ENCODE results near the gene TRABD2B. TPM values are rescaled to one million over a fixed set of nuclear protein-coding genes. Genes with fewer than 3 reads are reported as not detected.

TRABD2B gene
- total RNA-seq, 4 donors from 2014 or later: 0.63 to 3.1 (median 1.7) TPM

DNA sequence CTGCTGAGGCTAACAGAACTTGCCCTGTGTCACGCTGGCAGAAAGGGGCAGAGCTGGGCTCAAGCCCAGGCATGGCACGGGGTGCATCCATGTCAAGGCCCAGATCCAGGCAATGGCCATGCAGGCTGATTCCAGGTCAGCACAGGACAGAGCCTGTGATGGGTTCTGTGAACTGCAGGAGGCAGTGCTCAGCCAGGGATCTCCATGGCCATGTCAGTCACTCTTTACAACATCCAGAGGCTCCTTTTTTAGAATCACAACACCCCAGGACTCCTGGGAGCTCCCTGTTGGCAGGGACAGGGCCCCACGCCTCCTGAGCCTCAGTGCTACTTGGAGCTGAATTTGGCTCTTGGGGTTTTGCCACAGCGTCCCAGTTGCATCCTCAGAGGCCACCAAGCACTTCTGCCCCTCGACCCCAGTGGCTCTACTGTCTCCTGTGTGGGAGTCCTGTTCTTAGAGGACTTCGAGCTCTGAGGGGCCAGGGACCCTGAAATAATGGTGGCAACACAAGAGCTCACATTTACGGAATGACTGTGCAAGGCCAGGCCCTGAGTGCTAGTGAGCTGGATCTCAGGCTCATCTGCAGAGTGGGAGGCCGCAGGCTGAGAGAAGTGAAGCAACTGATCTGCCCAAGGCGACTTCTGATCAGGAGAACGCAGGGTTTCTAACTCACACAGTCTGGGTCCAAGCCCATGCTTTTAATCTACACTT, 211.5 kb downstream of the TRABD2B start:
- intact Hi-C loops (cut with DNase I; ENCODE audit: low total_unique reads): no loop called here
- DNase-seq (ENCODE audit: low spot score in 2 of 2): no peak
- H3K4me3 ChIP-seq (ENCODE audit: low read depth, poor library complexity, severe bottlenecking): no peak overlapping the region
- WGBS, 2 donors: 79 to 85% methylated on average over 9 to 10 of the region's 10 CpGs
- no peak for TF ChIP-seq POLR2A (IDR thresholded peaks at IDR 0.05)
- TF ChIP-seq, protein P1, sequence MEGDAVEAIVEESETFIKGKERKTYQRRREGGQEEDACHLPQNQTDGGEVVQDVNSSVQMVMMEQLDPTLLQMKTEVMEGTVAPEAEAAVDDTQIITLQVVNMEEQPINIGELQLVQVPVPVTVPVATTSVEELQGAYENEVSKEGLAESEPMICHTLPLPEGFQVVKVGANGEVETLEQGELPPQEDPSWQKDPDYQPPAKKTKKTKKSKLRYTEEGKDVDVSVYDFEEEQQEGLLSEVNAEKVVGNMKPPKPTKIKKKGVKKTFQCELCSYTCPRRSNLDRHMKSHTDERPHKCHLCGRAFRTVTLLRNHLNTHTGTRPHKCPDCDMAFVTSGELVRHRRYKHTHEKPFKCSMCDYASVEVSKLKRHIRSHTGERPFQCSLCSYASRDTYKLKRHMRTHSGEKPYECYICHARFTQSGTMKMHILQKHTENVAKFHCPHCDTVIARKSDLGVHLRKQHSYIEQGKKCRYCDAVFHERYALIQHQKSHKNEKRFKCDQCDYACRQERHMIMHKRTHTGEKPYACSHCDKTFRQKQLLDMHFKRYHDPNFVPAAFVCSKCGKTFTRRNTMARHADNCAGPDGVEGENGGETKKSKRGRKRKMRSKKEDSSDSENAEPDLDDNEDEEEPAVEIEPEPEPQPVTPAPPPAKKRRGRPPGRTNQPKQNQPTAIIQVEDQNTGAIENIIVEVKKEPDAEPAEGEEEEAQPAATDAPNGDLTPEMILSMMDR (IDR thresholded peaks at IDR 0.05): no peak

DNA sequence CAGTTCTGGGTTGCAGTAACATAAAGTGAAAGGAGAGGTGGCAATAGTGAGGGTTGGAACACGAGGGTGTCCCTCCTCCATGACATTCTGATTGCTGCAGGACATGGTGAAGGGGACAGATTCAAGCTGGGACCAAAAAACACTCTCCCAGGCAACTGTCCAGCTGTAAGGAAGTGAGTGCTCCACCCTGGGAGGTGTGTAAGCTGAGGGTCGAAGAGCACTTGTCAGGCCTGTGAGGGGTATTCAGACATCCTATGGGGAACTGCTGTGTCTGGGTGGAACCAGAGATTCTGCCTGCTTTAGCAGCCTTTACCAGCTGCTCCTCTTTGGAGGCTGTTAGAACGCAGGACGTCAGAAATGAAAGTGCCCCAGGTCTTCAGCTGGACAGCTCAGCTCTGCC, 212.1 kb downstream of the TRABD2B start:
- TF ChIP-seq, protein P1 (IDR thresholded peaks at IDR 0.05): no peak
- no peak for TF ChIP-seq POLR2A (IDR thresholded peaks at IDR 0.05)

DNA sequence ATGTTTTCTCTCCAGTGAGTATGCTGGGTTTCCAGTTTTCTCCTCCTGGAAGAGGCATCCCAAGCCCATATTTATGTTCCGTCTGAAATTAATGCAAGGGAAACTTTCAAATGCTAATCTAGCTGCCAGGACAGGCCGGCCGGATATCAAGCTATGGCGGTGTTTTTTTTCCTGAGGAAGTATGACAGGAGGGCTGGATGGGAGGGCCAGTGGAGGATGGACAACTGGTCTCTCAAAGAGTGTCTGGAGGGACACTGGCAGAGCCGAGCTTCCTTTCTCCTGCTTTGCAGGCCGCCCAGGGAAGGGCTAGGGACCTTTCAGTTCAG, 212.7 kb downstream of the TRABD2B start:
- intact Hi-C loops (cut with DNase I; ENCODE audit: low total_unique reads): no loop called here
- H3K4me3 ChIP-seq (ENCODE audit: low read depth, poor library complexity, severe bottlenecking): no peak overlapping the region
- TF ChIP-seq, protein P1 (IDR thresholded peaks at IDR 0.05): no peak
- no peak for TF ChIP-seq POLR2A (IDR thresholded peaks at IDR 0.05)
- DNase-seq (ENCODE audit: low spot score in 2 of 2): no peak
- WGBS, 2 donors: 73 to 80% methylated on average over 6 of the region's 6 CpGs

More for the DNA sequence above, 212.1 kb downstream of the TRABD2B start:
- no peak for DNase-seq (ENCODE audit: low spot score in 2 of 2)
- no peak overlapping the region for H3K4me3 ChIP-seq (ENCODE audit: low read depth, poor library complexity, severe bottlenecking)
- WGBS, 2 donors: 73 to 85% methylated on average over 4 of the region's 4 CpGs
- intact Hi-C loops (cut with DNase I; ENCODE audit: low total_unique reads): no loop called here

DNA sequence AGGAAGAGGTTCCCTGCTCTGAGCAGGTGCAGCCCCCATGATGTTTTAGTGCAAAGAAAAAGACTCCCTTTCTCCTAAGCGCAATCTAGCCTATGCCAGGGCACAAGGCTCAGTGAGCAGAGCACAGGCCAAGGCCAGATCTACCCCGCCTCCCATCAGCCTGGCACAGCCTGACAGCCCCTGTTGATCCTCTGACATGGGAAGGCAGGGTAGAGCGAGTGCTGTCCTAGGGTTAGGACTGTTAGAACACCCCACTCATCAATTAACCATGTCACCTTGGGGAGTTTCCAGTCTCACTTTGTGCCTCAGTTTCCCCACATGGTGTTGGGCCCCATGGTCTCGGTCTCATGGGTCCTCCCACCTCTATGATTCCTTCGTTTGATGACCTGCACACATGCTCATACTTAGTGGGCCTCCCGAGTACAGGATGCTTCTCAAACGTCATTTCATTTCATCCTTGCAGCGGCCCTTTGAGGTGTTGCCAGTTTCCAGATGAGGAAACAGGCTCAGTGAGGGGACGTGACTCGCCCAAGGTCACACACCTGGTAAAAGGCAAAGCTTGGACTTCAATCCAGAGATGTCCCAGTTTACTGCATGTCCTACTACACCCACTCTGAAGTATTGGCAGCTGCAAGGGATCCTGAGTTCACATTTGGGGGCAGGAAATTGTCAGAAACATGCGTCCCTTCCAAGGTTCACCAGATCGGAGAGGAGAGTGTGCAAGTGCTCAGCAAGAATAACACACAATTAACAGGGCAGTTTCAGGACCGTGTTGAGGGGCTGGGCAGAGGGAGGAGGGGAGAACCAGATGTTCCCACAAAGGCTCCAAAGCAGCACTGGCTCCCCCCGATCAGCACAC, 213.3 kb downstream of the TRABD2B start:
- no peak for DNase-seq (ENCODE audit: low spot score in 2 of 2)
- TF ChIP-seq POLR2A (IDR thresholded peaks at IDR 0.05): no peak
- TF ChIP-seq, protein P1 (IDR thresholded peaks at IDR 0.05): no peak
- intact Hi-C loops (cut with DNase I; ENCODE audit: low total_unique reads): no loop called here
- 62 to 72% methylated on average over 14 of the region's 14 CpGs for WGBS, 2 donors
- H3K4me3 ChIP-seq (ENCODE audit: low read depth, poor library complexity, severe bottlenecking): no peak overlapping the region

DNA sequence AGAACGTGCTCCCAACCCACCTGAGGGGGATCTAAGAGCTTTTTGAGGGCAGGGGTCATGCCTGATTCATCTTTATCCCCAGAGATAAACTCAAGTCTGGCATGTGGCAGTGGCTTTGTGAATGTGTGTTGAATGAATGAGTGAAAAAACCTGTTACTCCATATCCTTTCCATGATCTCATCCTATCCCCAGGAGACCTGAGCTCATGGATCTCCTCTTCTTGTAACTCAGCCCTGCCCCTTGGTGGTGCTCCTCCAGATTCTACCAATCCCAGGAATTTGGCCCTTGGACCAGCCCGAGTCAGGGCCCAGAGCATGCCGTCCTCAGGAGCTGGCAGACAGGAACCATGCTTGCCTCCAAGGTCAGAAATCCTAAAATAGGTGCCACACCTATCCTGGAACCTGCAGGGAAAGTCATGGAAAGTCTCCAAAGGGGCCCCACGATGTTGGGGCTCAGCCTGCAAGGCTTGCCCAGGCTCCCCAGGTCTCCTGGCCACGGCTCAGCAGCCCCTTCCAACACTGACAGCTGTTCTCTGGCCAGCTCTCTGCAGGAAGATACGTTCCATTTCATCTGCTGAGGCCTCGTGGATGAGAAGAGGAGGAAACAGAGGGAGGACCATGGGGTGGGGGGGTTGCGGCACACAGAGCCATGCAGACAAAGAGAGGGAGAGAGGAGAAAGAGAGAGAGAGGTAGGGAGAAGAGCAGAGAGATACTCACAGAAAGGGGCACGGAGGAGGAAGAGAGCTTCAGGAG, 214.6 kb downstream of the TRABD2B start:
- WGBS, 2 donors: 31 to 46% methylated on average over 9 of the region's 9 CpGs
- H3K4me3 ChIP-seq (ENCODE audit: low read depth, poor library complexity, severe bottlenecking): no peak overlapping the region
- intact Hi-C loops (cut with DNase I; ENCODE audit: low total_unique reads): no loop called here
- no peak for DNase-seq (ENCODE audit: low spot score in 2 of 2)
- TF ChIP-seq POLR2A (IDR thresholded peaks at IDR 0.05): no peak
- TF ChIP-seq, protein P1 (IDR thresholded peaks at IDR 0.05): no peak

Measured in lower leg skin (tissue), 4 donors.